OCI-LY3 (cell line): ENCODE results near the gene DNAH1.

Source experiments
- H2AFZ ChIP-seq: fragments of 200-600, 300-600 bp; shearing (Covaris generic); 2 replicates; pipeline ENCODE4 v1.6.0; 2014; ENCODE audit warnings: antibody characterized with exemption, low read depth, low read length
- H3K27ac ChIP-seq: fragments of 200-600, 300-600 bp; sonication (generic); 2 replicates; pipeline ENCODE4 v1.5.1; 2014; ENCODE audit warnings: mild to moderate bottlenecking, low read length, moderate library complexity, mixed read lengths
- H3K27me3 ChIP-seq: fragments of 200-600, 300-600 bp; sonication (generic); 2 replicates; pipeline ENCODE4 v1.6.1; 2014; ENCODE audit warnings: low read depth, low read length, mixed read lengths
- H3K36me3 ChIP-seq: fragments of 200-600, 300-600 bp; sonication (generic); replicated peaks from 2 replicates; pipeline ENCODE3; 2014; ENCODE audit warnings: low read depth, low read length, mixed read lengths
- H3K4me1 ChIP-seq: fragments of 300-600, 200-600 bp; sonication (generic); 2 replicates; pipeline ENCODE4 v1.6.1; 2014; ENCODE audit warnings: low read length, mixed read lengths
- H3K4me2 ChIP-seq: fragments of 200-600, 300-600 bp; sonication (generic); 2 replicates; pipeline ENCODE4 v1.6.1; 2014; ENCODE audit warnings: low read length, mixed read lengths
- H3K4me3 ChIP-seq: fragments of 300-600, 200-600 bp; sonication (generic); 2 replicates; pipeline ENCODE4 v1.5.1; 2014; ENCODE audit warnings: antibody characterized with exemption, mild to moderate bottlenecking, low read length, moderate library complexity
- H3K79me2 ChIP-seq: fragments of 300-600, 200-600 bp; shearing (Covaris generic); 2 replicates; pipeline ENCODE4 v1.6.1; 2014; ENCODE audit warnings: mild to moderate bottlenecking, low read length, mixed read lengths
- H3K9ac ChIP-seq: fragments of 300-600, 200-600 bp; shearing (Covaris generic); 2 replicates; pipeline ENCODE4 v1.6.0; 2014; ENCODE audit warnings: mild to moderate bottlenecking, low read length, moderate library complexity
- H3K9me3 ChIP-seq: fragments of 200-600, 300-600 bp; shearing (Covaris generic); 2 replicates; pipeline ENCODE4 v1.6.1; 2014; ENCODE audit warnings: low read length, mixed read lengths; ENCODE audit not compliant: insufficient read depth
- H4K20me1 ChIP-seq: fragments of 200-600, 300-600 bp; sonication (generic); 2 replicates; pipeline ENCODE4 v1.6.1; 2016; ENCODE audit warnings: low read length, mixed read lengths; ENCODE audit not compliant: insufficient read depth
- CTCF ChIP-seq: fragments of 200-600, 300-600 bp; sonication (generic); IDR thresholded peaks from 2 replicates; pipeline ENCODE4 v1.5.1; 2014; ENCODE audit warnings: antibody characterized with exemption, low read length, low read depth
- EZH2phosphoT487 ChIP-seq: fragments of 200-600 bp; shearing (Covaris generic); IDR thresholded peaks from 2 replicates; pipeline ENCODE4 v1.6.1; 2018; ENCODE audit warnings: antibody characterized with exemption, mixed run types, low read depth

The DNAH1 gene

GRCh38 chr3:52444860-52445793 is 129.0 kb downstream of the DNAH1 start, which contains the start of gene SEMA3G:
Gene SEMA3G, minus strand, starts transcription at chr3:52445103. Its CDS starts 76 bp downstream, at chr3:52445027.
- Histone ChIP-seq H2AFZ (peak within 1 kb of the TSS; percentile 77), H3K9ac (peak within 1 kb of the TSS; percentile 26; the same call in 1 of the 2 replicates), H3K9me3 (no peaks in the 10 kb centered on the region), H4K20me1 (no peaks in the 10 kb centered on the region), H3K4me1 (peaks cover 22% of the 10 kb centered on the region), H3K36me3 (no peaks in the 10 kb centered on the region), H3K79me2 (no peaks in the 10 kb centered on the region), H3K4me2 (peak within 1 kb of the TSS; percentile 79), H3K27me3 (no peaks in the 10 kb centered on the region), H3K27ac (no peak within 1 kb of the TSS), H3K4me3 (peak within 1 kb of the TSS; percentile 59)
- peak; percentile 24 for TF ChIP-seq CTCF
- no peak for TF ChIP-seq EZH2phosphoT487

- Histone ChIP-seq H3K4me1 (peaks cover 22% of the 10 kb centered on the region), H3K27me3 (no peaks in the 10 kb centered on the region), H3K27ac (no peak overlapping the region), H4K20me1 (no peaks in the 10 kb centered on the region), H3K4me3 (no peak overlapping the region), H3K9me3 (no peaks in the 10 kb centered on the region), H2AFZ (0 out of 2 replicates have a peak overlapping the region, but pooled peaks have one; percentile 32), H3K4me2 (0 out of 2 replicates have a peak overlapping the region, but pooled peaks have one; percentile 79), H3K36me3 (no peaks in the 10 kb centered on the region), H3K79me2 (no peaks in the 10 kb centered on the region), H3K9ac (peak overlapping the region; percentile 26; the same call in 1 of the 2 replicates)
- TF ChIP-seq CTCF (no peak), EZH2phosphoT487 (no peak)
Observed at GRCh38 chr3:52446042-52446441, 129.9 kb downstream of the DNAH1 start.

GRCh38 chr3:52446631-52447511 is 130.8 kb downstream of the DNAH1 start:
- Histone ChIP-seq H4K20me1 (no peaks in the 10 kb centered on the region), H3K4me3 (no peak overlapping the region), H2AFZ (no peak overlapping the region), H3K27me3 (no peaks in the 10 kb centered on the region), H3K4me2 (peak overlapping the region; percentile 38), H3K27ac (no peak overlapping the region), H3K36me3 (no peaks in the 10 kb centered on the region), H3K79me2 (no peaks in the 10 kb centered on the region), H3K4me1 (peaks cover 22% of the 10 kb centered on the region), H3K9ac (no peak overlapping the region), H3K9me3 (no peaks in the 10 kb centered on the region)
- TF ChIP-seq EZH2phosphoT487 (no peak), CTCF (peak; percentile 98)
